ENCODE measurements around the gene POLD2. TPM values are rescaled to one million over a fixed set of nuclear protein-coding genes. Genes with fewer than 3 reads are reported as not detected.

The POLD2 gene
- total RNA-seq, 1 experiment from 2014 or later = 154 TPM

GRCh38 chr7:44131173-44132029 is 8.1 kb upstream of the POLD2 start:
- no peak overlapping the region for H3K27ac Mint-ChIP-seq
- H3K27me3 Mint-ChIP-seq (ENCODE audit: low read depth) = peaks cover 46% of the 10 kb centered on the region
- TF ChIP-seq MLX (CRISPR knock-in tag; IDR thresholded peaks at IDR 0.05) (no peak), USF1 (CRISPR knock-in tag; IDR thresholded peaks at IDR 0.05) (0 out of 2 replicates have a peak, but pooled peaks have one; percentile 29), AFF4 (CRISPR knock-in tag; IDR thresholded peaks at IDR 0.05; ENCODE audit: borderline replicate concordance) (no peak), GABPB1 (CRISPR knock-in tag; IDR thresholded peaks at IDR 0.05) (0 out of 2 replicates have a peak, but pooled peaks have one; percentile 11), CDX4 (CRISPR knock-in tag; IDR thresholded peaks at IDR 0.05; ENCODE audit: borderline replicate concordance) (no peak)
- ChIA-PET CTCF (interaction anchor here (0.7 to 2.7 kb wide), 21 partner anchors 8 to 189 kb away, joined by 3 to 24 read pairs (median 4); partner anchors contain the start of genes AEBP1 and POLD2), POLR2A (no interaction called here)
- H3K4me1 Mint-ChIP-seq = peaks cover 18% of the 10 kb centered on the region
- ATAC-seq (peak; percentile 95), DNase-seq (ENCODE audit: low spot score) (peak; percentile 58)
- H3K4me3 Mint-ChIP-seq = no peak overlapping the region
- peaks cover 10% of the 10 kb centered on the region; the same call in 1 of the 2 replicates for H3K9me3 Mint-ChIP-seq
- no peaks in the 10 kb centered on the region for H3K36me3 Mint-ChIP-seq

- no peaks in the 10 kb centered on the region for H3K36me3 Mint-ChIP-seq
- TF ChIP-seq PREB (CRISPR knock-in tag; IDR thresholded peaks at IDR 0.05; ENCODE audit: borderline replicate concordance) (no peak), CTCF (IDR thresholded peaks at IDR 0.05) (no peak)
- no peak overlapping the region for H3K4me3 Mint-ChIP-seq
- ChIA-PET POLR2A (no interaction called here), CTCF (no interaction called here)
- DNase-seq (ENCODE audit: low spot score) (no peak), ATAC-seq (no peak)
- peaks cover 57% of the 10 kb centered on the region for H3K27me3 Mint-ChIP-seq (ENCODE audit: low read depth)
- no peak overlapping the region for H3K27ac Mint-ChIP-seq
- H3K4me1 Mint-ChIP-seq = peaks cover 18% of the 10 kb centered on the region
- peaks cover 10% of the 10 kb centered on the region; the same call in 1 of the 2 replicates for H3K9me3 Mint-ChIP-seq
Observed at GRCh38 chr7:44128721-44129582, 5.6 kb upstream of the POLD2 start.

- Mint-ChIP-seq H3K27ac (no peak overlapping the region), H3K36me3 (no peaks in the 10 kb centered on the region), H3K27me3 (ENCODE audit: low read depth) (peaks cover 53% of the 10 kb centered on the region), H3K9me3 (peaks cover 10% of the 10 kb centered on the region; the same call in 1 of the 2 replicates), H3K4me1 (peaks cover 16% of the 10 kb centered on the region), H3K4me3 (no peak overlapping the region)
- ATAC-seq = no peak
- CTCF ChIA-PET = interaction anchor here (1.1 kb wide), 2 partner anchors 87 to 91 kb away, joined by 4 read pairs; no protein-coding TSS in a partner anchor
- POLR2A ChIA-PET = no interaction called here
- no peak for DNase-seq (ENCODE audit: low spot score)
- TF ChIP-seq MYBL2 (CRISPR knock-in tag; IDR thresholded peaks at IDR 0.05) (no peak), IRF1 (CRISPR knock-in tag; IDR thresholded peaks at IDR 0.05) (no peak), IRF2 (CRISPR knock-in tag; IDR thresholded peaks at IDR 0.05; ENCODE audit: borderline replicate concordance, low read depth) (no peak), OVOL2 (CRISPR knock-in tag; IDR thresholded peaks at IDR 0.05; ENCODE audit: borderline replicate concordance) (no peak), USF2 (CRISPR knock-in tag; IDR thresholded peaks at IDR 0.05) (no peak), JAZF1 (CRISPR knock-in tag; IDR thresholded peaks at IDR 0.05) (no peak)
Observed at GRCh38 chr7:44127161-44127560, 3.8 kb upstream of the POLD2 start.

All from WTC11 (cell line).